HepG2 (cell line): ENCODE measurements around the gene ARHGAP23. TPM values are rescaled to one million over a fixed set of nuclear protein-coding genes. Genes with fewer than 3 reads are reported as not detected.

Experiments used
- AGO2 ChIP-seq: fragments of 200-400 bp; formaldehyde crosslinking; optimal IDR thresholded peaks from 2 replicates; pipeline ENCODE3; 2017; ENCODE audit warnings: mild to moderate bottlenecking, low read depth, low read length, moderate library complexity
- ARHGAP35 ChIP-seq: sonication (generic); formaldehyde crosslinking; IDR thresholded peaks from 2 replicates; pipeline ENCODE4 v1.9.0; 2022; ENCODE audit warnings: mild to moderate bottlenecking, inconsistent platforms, moderate library complexity, missing genetic modification reagents, borderline replicate concordance
- CENPBD1 ChIP-seq: sonication (generic); formaldehyde crosslinking; IDR thresholded peaks from 2 replicates; pipeline ENCODE4 v1.8.0; 2022; ENCODE audit warnings: missing genetic modification reagents, low read depth, mild to moderate bottlenecking, borderline replicate concordance
- FUBP1 ChIP-seq: sonication (generic); formaldehyde crosslinking; IDR thresholded peaks from 2 replicates; pipeline ENCODE4 v1.5.1; 2020; ENCODE audit warnings: missing genetic modification reagents, mild to moderate bottlenecking, borderline replicate concordance
- GABPA ChIP-seq, 2 experiments: IDR thresholded peaks; 2 replicates each; pipeline ENCODE4 v1.6.1; 2011 to 2016; ENCODE audit warnings: low read depth in 2 of 2, low read length in 1 of 2, missing biosample characterization in 1 of 2, missing genetic modification characterization in 1 of 2
- KAT2B ChIP-seq: fragments of 150-350 bp; IDR thresholded peaks from 2 replicates; pipeline ENCODE4 v1.6.1; 2014; ENCODE audit warnings: low read depth, low read length, borderline replicate concordance
- KLF11 ChIP-seq: IDR thresholded peaks from 2 replicates; pipeline ENCODE4 v1.6.1; 2016; ENCODE audit warnings: missing compliant biosample characterization
- MAFG ChIP-seq: sonication (generic); formaldehyde crosslinking; IDR thresholded peaks from 2 replicates; pipeline ENCODE4 v1.5.1; 2020; ENCODE audit warnings: mild to moderate bottlenecking, missing genetic modification reagents
- MTA1 ChIP-seq: sonication (generic); formaldehyde crosslinking; IDR thresholded peaks from 2 replicates; pipeline ENCODE4 v1.4.0; 2020; ENCODE audit warnings: missing genetic modification reagents, mild to moderate bottlenecking, borderline replicate concordance
- REXO4 ChIP-seq: sonication (generic); formaldehyde crosslinking; IDR thresholded peaks from 2 replicates; pipeline ENCODE4 v1.8.0; 2022; ENCODE audit warnings: missing genetic modification reagents, mild to moderate bottlenecking, borderline replicate concordance
- SYNCRIP ChIP-seq: fragments of 200-400 bp; formaldehyde crosslinking; IDR thresholded peaks from 2 replicates; pipeline ENCODE4 v1.6.1; 2018; ENCODE audit warnings: mild to moderate bottlenecking, low read depth, low read length; ENCODE audit not compliant: insufficient read depth
- ZEB1 ChIP-seq: IDR thresholded peaks from 2 replicates; pipeline ENCODE4 v1.6.1; 2012; ENCODE audit warnings: mild to moderate bottlenecking, low read depth, inconsistent platforms; ENCODE audit not compliant: insufficient replicate concordance
- ZIK1 ChIP-seq: sonication (generic); formaldehyde crosslinking; IDR thresholded peaks from 2 replicates; pipeline ENCODE4 v1.5.0; 2020; ENCODE audit warnings: mild to moderate bottlenecking, low read depth, missing genetic modification reagents, borderline replicate concordance
- ZNF20 ChIP-seq: sonication (generic); formaldehyde crosslinking; IDR thresholded peaks from 2 replicates; pipeline ENCODE4 v1.4.0; 2020; ENCODE audit warnings: mild to moderate bottlenecking, moderate library complexity, missing genetic modification reagents
- ZNF232 ChIP-seq: sonication (generic); formaldehyde crosslinking; IDR thresholded peaks from 2 replicates; pipeline ENCODE4 v1.4.0; 2020; ENCODE audit warnings: missing genetic modification reagents, borderline replicate concordance
- ZNF235 ChIP-seq: sonication (generic); formaldehyde crosslinking; IDR thresholded peaks from 2 replicates; pipeline ENCODE4 v1.8.1; 2023; ENCODE audit warnings: mild to moderate bottlenecking, missing genetic modification reagents, borderline replicate concordance
- polyA plus RNA-seq, 8 experiments: library from polyadenylated mRNA; depleted of rRNA in 3 of 8; stranded (reverse) in 7 of 8; unstranded in 1 of 8; fragments of >200 nt; fragmentation: Illumina TruSeq in 4 of 8; extraction: Trizol in 4 of 8; gene quantifications; 2 replicates each; pipeline versions ENCODE4 v1.2.1 to v1.2.3, GENCODE V29; 2011 to 2016; ENCODE audit warnings: low read depth in 4 of 8, missing spikeins in 1 of 8, mixed read lengths in 1 of 8; ENCODE audit not compliant: insufficient read depth in 1 of 8
- total RNA-seq, 5 experiments: library from RNA; depleted of rRNA; stranded (reverse); fragments of >200 nt; fragmentation: Illumina TruSeq; extraction: Trizol; gene quantifications; 2 replicates each; pipeline ENCODE4 v1.2.3, GENCODE V29; 2016; ENCODE audit warnings: low read depth in 1 of 5
- TF ChIP-seq, protein P1 (sequence below): sonication (generic); formaldehyde crosslinking; IDR thresholded peaks from 2 replicates; pipeline ENCODE4 v1.9.0; 2021; ENCODE audit warnings: missing genetic modification reagents, borderline replicate concordance
- TF ChIP-seq, protein P2 (sequence below): sonication (generic); formaldehyde crosslinking; conservative IDR thresholded peaks from 2 replicates; pipeline ENCODE4 v1.8.0; 2022; ENCODE audit warnings: missing genetic modification reagents
- TF ChIP-seq, protein P3 (sequence below): sonication (generic); formaldehyde crosslinking; IDR thresholded peaks from 2 replicates; pipeline ENCODE4 v1.8.0; 2022; ENCODE audit warnings: missing genetic modification reagents, mild to moderate bottlenecking, inconsistent platforms, borderline replicate concordance

Gene ARHGAP23
- total and polyA plus RNA-seq, 2 of the 13 experiments (the other 11 are each of a cell fraction or from before 2014, with no cell fraction given) = 0.03 TPM; not detected in 1

GRCh38 chr17:38557836-38558727 is 129.8 kb downstream of the ARHGAP23 start (continued):
- TF ChIP-seq ZNF235 (peak; percentile 58; the same call in 1 of the 2 replicates), ZIK1 (CRISPR knock-in tag) (peak; percentile 64; the same call in 1 of the 2 replicates), KLF11 (CRISPR knock-in tag) (0 out of 2 replicates have a peak, but pooled peaks have one; percentile 66), MTA1 (peak; percentile 65; the same call in 1 of the 2 replicates), AGO2 (peak; percentile 38), ZNF232 (CRISPR knock-in tag) (no peak), MAFG (no peak), CENPBD1 (CRISPR knock-in tag) (no peak), GABPA (IDR thresholded peaks at IDR 0.05; ENCODE audit: low read depth, low read length) (no peak), GABPA (CRISPR knock-in tag; IDR thresholded peaks at IDR 0.05; ENCODE audit: low read depth) (no peak), REXO4 (no peak), ARHGAP35 (CRISPR knock-in tag) (no peak; the same call in none of the 2 replicates), SYNCRIP (no peak), FUBP1 (CRISPR knock-in tag) (no peak), KAT2B (no peak), ZNF20 (CRISPR knock-in tag) (no peak), ZEB1 (no peak)
- TF ChIP-seq, protein P1, sequence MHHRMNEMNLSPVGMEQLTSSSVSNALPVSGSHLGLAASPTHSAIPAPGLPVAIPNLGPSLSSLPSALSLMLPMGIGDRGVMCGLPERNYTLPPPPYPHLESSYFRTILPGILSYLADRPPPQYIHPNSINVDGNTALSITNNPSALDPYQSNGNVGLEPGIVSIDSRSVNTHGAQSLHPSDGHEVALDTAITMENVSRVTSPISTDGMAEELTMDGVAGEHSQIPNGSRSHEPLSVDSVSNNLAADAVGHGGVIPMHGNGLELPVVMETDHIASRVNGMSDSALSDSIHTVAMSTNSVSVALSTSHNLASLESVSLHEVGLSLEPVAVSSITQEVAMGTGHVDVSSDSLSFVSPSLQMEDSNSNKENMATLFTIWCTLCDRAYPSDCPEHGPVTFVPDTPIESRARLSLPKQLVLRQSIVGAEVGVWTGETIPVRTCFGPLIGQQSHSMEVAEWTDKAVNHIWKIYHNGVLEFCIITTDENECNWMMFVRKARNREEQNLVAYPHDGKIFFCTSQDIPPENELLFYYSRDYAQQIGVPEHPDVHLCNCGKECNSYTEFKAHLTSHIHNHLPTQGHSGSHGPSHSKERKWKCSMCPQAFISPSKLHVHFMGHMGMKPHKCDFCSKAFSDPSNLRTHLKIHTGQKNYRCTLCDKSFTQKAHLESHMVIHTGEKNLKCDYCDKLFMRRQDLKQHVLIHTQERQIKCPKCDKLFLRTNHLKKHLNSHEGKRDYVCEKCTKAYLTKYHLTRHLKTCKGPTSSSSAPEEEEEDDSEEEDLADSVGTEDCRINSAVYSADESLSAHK = no peak
- TF ChIP-seq, protein P2, sequence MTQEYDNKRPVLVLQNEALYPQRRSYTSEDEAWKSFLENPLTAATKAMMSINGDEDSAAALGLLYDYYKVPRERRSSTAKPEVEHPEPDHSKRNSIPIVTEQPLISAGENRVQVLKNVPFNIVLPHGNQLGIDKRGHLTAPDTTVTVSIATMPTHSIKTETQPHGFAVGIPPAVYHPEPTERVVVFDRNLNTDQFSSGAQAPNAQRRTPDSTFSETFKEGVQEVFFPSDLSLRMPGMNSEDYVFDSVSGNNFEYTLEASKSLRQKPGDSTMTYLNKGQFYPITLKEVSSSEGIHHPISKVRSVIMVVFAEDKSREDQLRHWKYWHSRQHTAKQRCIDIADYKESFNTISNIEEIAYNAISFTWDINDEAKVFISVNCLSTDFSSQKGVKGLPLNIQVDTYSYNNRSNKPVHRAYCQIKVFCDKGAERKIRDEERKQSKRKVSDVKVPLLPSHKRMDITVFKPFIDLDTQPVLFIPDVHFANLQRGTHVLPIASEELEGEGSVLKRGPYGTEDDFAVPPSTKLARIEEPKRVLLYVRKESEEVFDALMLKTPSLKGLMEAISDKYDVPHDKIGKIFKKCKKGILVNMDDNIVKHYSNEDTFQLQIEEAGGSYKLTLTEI (CRISPR knock-in tag) = no peak
- TF ChIP-seq, protein P3, sequence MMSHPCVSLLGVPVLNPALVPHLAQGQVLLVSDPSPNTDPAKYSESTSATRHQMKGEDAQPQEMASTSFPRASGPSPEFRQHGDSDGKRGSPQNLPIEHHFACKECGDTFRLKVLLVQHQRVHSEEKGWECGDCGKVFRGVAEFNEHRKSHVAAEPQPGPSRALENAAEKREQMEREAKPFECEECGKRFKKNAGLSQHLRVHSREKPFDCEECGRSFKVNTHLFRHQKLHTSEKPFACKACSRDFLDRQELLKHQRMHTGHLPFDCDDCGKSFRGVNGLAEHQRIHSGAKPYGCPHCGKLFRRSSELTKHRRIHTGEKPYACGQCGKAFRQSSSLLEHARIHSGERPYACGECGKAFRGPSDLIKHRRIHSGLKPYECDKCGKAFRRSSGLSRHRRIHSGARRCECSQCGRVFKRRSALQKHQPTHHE (CRISPR knock-in tag) = no peak
